ENCODE data around the gene CYP2U1. TPM values are rescaled to one million over a fixed set of nuclear protein-coding genes. Genes with fewer than 3 reads are reported as not detected.

CYP2U1 gene
- total and polyA plus RNA-seq, 2 of the 4 experiments (the other 2 are of a cell fraction): 6.1 to 11.1 TPM

DNA sequence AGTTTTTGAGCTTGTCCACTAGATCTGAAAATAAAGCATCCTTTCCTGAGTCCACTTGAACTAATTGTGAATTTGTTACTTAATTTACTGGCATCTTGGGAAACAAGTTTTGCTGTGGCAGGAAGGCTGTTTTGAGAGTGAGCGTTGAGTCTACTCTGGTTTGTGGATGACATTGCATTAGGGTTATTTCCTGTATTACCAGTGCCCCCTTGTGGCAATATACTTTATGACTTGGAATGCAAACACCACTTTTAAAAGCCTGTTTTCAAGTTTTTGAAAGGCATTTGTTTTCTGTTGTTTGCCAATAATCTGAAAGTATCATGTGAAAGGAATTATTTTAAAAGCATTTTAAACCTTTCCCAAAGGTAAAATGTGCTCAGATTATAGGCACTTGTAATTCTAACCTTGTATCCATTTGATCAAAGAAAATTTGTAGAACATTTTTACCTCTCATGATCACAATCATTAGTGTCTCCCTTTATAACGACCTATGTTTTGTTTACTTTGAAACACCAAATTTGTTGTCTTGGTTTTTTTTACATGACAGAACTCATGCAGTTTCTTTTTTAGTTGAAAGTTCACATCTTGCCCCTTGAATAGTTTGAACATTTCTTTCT, 18.0 kb upstream of the CYP2U1 start:
- Histone ChIP-seq H2BK20ac (ENCODE audit: low read depth, low read length) (no peak overlapping the region), H3K36me3 (ENCODE audit: control insufficient read depth, insufficient read depth, low read length) (no peaks in the 10 kb centered on the region), H2AK5ac (ENCODE audit: low read depth, low read length) (no peak overlapping the region), H3K4me3 (ENCODE audit: insufficient read depth, low read depth, low read length) (no peak overlapping the region), H3K14ac (replicated peaks; ENCODE audit: low read depth, low read length) (no peak overlapping the region), H2AFZ (replicated peaks; ENCODE audit: low read length, poor library complexity) (no peak overlapping the region), H4K91ac (ENCODE audit: insufficient read depth, low read depth, low read length) (no peak overlapping the region), H2BK5ac (ENCODE audit: low read depth, low read length, poor library complexity, severe bottlenecking) (no peak overlapping the region), H3K4me2 (ENCODE audit: low read depth, low read length) (no peak overlapping the region), H3K56ac (ENCODE audit: extremely low read depth, insufficient read depth, low read length) (no peak overlapping the region), H3K23ac (ENCODE audit: low read depth, low read length) (no peak overlapping the region), H4K5ac (ENCODE audit: low read depth, low read length) (no peak overlapping the region), H3K4ac (ENCODE audit: low read depth, low read length) (no peak overlapping the region), H3K18ac (ENCODE audit: low read depth, low read length) (no peak overlapping the region), H3K27ac (ENCODE audit: insufficient read depth, low read length) (no peak overlapping the region), H4K8ac (ENCODE audit: low read depth in 2 of 2, low read length in 2 of 2) (no peak overlapping the region), H3K9me1 (ENCODE audit: insufficient read depth, low read length) (no peaks in the 10 kb centered on the region), H3K9me3 (ENCODE audit: control insufficient read depth, insufficient read depth, low read length) (no peaks in the 10 kb centered on the region), H4K20me1 (ENCODE audit: insufficient read depth, low read length) (no peaks in the 10 kb centered on the region), H3K27me3 (ENCODE audit: control insufficient read depth, insufficient read depth, low read length) (no peaks in the 10 kb centered on the region), H3K79me1 (ENCODE audit: low read depth in 1 of 2, low read length in 2 of 2) (no peaks in the 10 kb centered on the region), H2BK15ac (ENCODE audit: low read depth, low read length) (no peak overlapping the region), H3K4me1 (ENCODE audit: control insufficient read depth, insufficient read depth, low read length) (no peaks in the 10 kb centered on the region), H3K9ac (ENCODE audit: low read depth, low read length) (no peak overlapping the region), H2BK120ac (ENCODE audit: low read depth, low read length) (no peak overlapping the region), H2AK9ac (replicated peaks; ENCODE audit: low read depth, low read length, poor library complexity) (no peak overlapping the region)
- TF ChIP-seq MAFK (IDR thresholded peaks at IDR 0.05; ENCODE audit: low read depth, low read length) (no peak), NFE2L2 (IDR thresholded peaks at IDR 0.05; ENCODE audit: low read depth, low read length) (peak; percentile 46; the same call in 1 of the 2 replicates), SMC3 (IDR thresholded peaks at IDR 0.05; ENCODE audit: low read depth, low read length) (peak; percentile 86), RAD21 (IDR thresholded peaks at IDR 0.05; ENCODE audit: low read length) (peak; percentile 92), BHLHE40 (IDR thresholded peaks at IDR 0.05; ENCODE audit: low read depth, low read length) (no peak), CTCF (conservative IDR thresholded peaks at IDR 0.05; ENCODE audit: low read depth, low read length) (peak; percentile 88), POLR2A (IDR thresholded peaks at IDR 0.05; ENCODE audit: low read depth, low read length) (no peak), CEBPB (IDR thresholded peaks at IDR 0.05; ENCODE audit: low read depth, low read length) (no peak), RFX5 (IDR thresholded peaks at IDR 0.05; ENCODE audit: low read depth, low read length) (no peak)
- ChIA-PET POLR2A (ENCODE audit: unreplicated experiment) (no interaction called here), CTCF (interaction anchor here (0.6 to 1.1 kb wide), 2 partner anchors 155 to 714 kb away, joined by 4 to 6 read pairs; no protein-coding TSS in a partner anchor)
- intact Hi-C loops (cut with micrococcal nuclease): loop anchor here (1.0 to 10.0 kb wide), 5 partner anchors 86 to 881 kb away; no protein-coding TSS in a partner anchor
- ATAC-seq (ENCODE audit: low read depth) (peak; percentile 85), DNase-seq (peak; percentile 76)
- no CpG with 5 or more reads among the region's 2 CpGs for WGBS, 2 experiments (ENCODE audit: extremely low coverage in 2 of 2, insufficient read length in 1 of 2)
- dilution Hi-C loops (cut with HindIII; ENCODE audit: low sequenced_read_pairs, unreplicated experiment): no loop called here
- no TSS peak for BruUV-seq (replicated peaks)
- in situ Hi-C loops (cut with MboI; ENCODE audit: low sequenced_read_pairs): loop anchor here (5.0 kb wide), 1 partner anchor 156 kb away; no protein-coding TSS in a partner anchor
